DOHH2 (cell line): ENCODE measurements around the gene MAST2.

ENCODE experiments used
- H3F3A ChIP-seq: fragments of 200-600 bp; sonication (generic), shearing (Covaris generic); 2 replicates; pipeline ENCODE4 v1.6.0; 2016; ENCODE audit warnings: antibody characterized with exemption, mild to moderate bottlenecking; ENCODE audit not compliant: control insufficient read depth, insufficient read depth
- H3K27ac ChIP-seq: fragments of 200-600 bp; sonication (generic); 2 replicates; pipeline ENCODE4 v1.5.1; 2014; ENCODE audit warnings: low read depth, mild to moderate bottlenecking, low read length, moderate library complexity
- H3K27me3 ChIP-seq: fragments of 200-600 bp; sonication (generic); 2 replicates; pipeline ENCODE4 v1.6.1; 2014; ENCODE audit warnings: mild to moderate bottlenecking, low read length, mixed read lengths; ENCODE audit not compliant: control insufficient read depth
- H3K36me3 ChIP-seq: fragments of 200-600 bp; sonication (generic); 2 replicates; pipeline ENCODE4 v1.6.1; 2014; ENCODE audit warnings: mild to moderate bottlenecking, low read length, moderate library complexity, mixed read lengths; ENCODE audit not compliant: control insufficient read depth
- H3K4me1 ChIP-seq: fragments of 200-600 bp; sonication (generic); 2 replicates; pipeline ENCODE4 v1.6.1; 2014; ENCODE audit warnings: mild to moderate bottlenecking, low read length, mixed read lengths; ENCODE audit not compliant: control insufficient read depth
- H3K4me2 ChIP-seq: fragments of 200-600 bp; sonication (generic); 2 replicates; pipeline ENCODE4 v1.6.0; 2014; ENCODE audit warnings: mild to moderate bottlenecking, low read length, moderate library complexity
- H3K4me3 ChIP-seq: fragments of 200-600 bp; sonication (generic); 2 replicates; pipeline ENCODE4 v1.5.1; 2014; ENCODE audit warnings: mild to moderate bottlenecking, low read length, mixed read lengths
- H3K79me2 ChIP-seq: fragments of 200-600 bp; sonication (generic); 2 replicates; pipeline ENCODE4 v1.6.1; 2014; ENCODE audit warnings: mild to moderate bottlenecking, low read length, mixed read lengths; ENCODE audit not compliant: control insufficient read depth
- H3K9me2 ChIP-seq: fragments of 200-600 bp; sonication (generic); replicated peaks from 2 replicates; pipeline ENCODE4 v1.6.1; 2014; ENCODE audit warnings: mild to moderate bottlenecking, low read length, mixed read lengths; ENCODE audit not compliant: control insufficient read depth
- H3K9me3 ChIP-seq: fragments of 200-600 bp; sonication (generic); 2 replicates; pipeline ENCODE4 v1.6.1; 2014; ENCODE audit warnings: antibody characterized with exemption, low read length, mixed read lengths; ENCODE audit not compliant: control insufficient read depth, insufficient read depth
- H4K20me1 ChIP-seq: fragments of 200-600 bp; sonication (generic); 2 replicates; pipeline ENCODE4 v1.6.0; 2014; ENCODE audit warnings: low read depth, mild to moderate bottlenecking, antibody characterized with exemption, low read length, moderate library complexity; ENCODE audit not compliant: control insufficient read depth, insufficient read depth
- CTCF ChIP-seq: fragments of 200-600 bp; sonication (generic); IDR thresholded peaks from one replicate; pipeline ENCODE4 v1.5.1; 2014; ENCODE audit warnings: antibody characterized with exemption, mild to moderate bottlenecking, low read depth, low read length; ENCODE audit not compliant: poor library complexity, severe bottlenecking
- EZH2phosphoT487 ChIP-seq: fragments of 200-600 bp; sonication (generic); IDR thresholded peaks from 2 replicates; pipeline ENCODE4 v1.6.1; 2017; ENCODE audit warnings: borderline replicate concordance, mild to moderate bottlenecking, antibody characterized with exemption, low read length, moderate library complexity, mixed read lengths

Gene MAST2

GRCh38 chr1:46005594-46005993, 202.2 kb downstream of the MAST2 start:
- TF ChIP-seq EZH2phosphoT487: no peak
- TF ChIP-seq CTCF: no peak
- Histone ChIP-seq H4K20me1 (no peaks in the 10 kb centered on the region), H3K36me3 (peaks cover 86% of the 10 kb centered on the region), H3K79me2 (no peaks in the 10 kb centered on the region), H3K4me1 (no peaks in the 10 kb centered on the region), H3K27me3 (no peaks in the 10 kb centered on the region), H3K27ac (no peak overlapping the region), H3K4me3 (no peak overlapping the region), H3K9me3 (no peaks in the 10 kb centered on the region), H3K9me2 (no peaks in the 10 kb centered on the region), H3K4me2 (no peak overlapping the region), H3F3A (no peaks in the 10 kb centered on the region)

GRCh38 chr1:46008585-46008984, 205.2 kb downstream of the MAST2 start:
- no peak overlapping the region for H3K27ac ChIP-seq
- H3K9me3 ChIP-seq: no peaks in the 10 kb centered on the region
- H3K27me3 ChIP-seq: no peaks in the 10 kb centered on the region
- H3K4me2 ChIP-seq: no peak overlapping the region
- H3K36me3 ChIP-seq: peaks cover 90% of the 10 kb centered on the region
- H3F3A ChIP-seq: no peaks in the 10 kb centered on the region
- no peak overlapping the region for H3K4me3 ChIP-seq
- H3K9me2 ChIP-seq: no peaks in the 10 kb centered on the region
- no peaks in the 10 kb centered on the region for H3K79me2 ChIP-seq
- TF ChIP-seq EZH2phosphoT487 (no peak), CTCF (no peak)
- no peaks in the 10 kb centered on the region for H3K4me1 ChIP-seq
- H4K20me1 ChIP-seq: no peaks in the 10 kb centered on the region

- TF ChIP-seq CTCF: no peak
- no peak for TF ChIP-seq EZH2phosphoT487
Measured at GRCh38 chr1:46010611-46011010, 207.2 kb downstream of the MAST2 start.

GRCh38 chr1:46011121-46011695, 207.8 kb downstream of the MAST2 start:
- Histone ChIP-seq H3K4me1 (no peaks in the 10 kb centered on the region), H4K20me1 (no peaks in the 10 kb centered on the region), H3K4me2 (no peak overlapping the region), H3K79me2 (no peaks in the 10 kb centered on the region), H3K9me3 (no peaks in the 10 kb centered on the region), H3K9me2 (no peaks in the 10 kb centered on the region), H3K36me3 (peaks cover 75% of the 10 kb centered on the region), H3K4me3 (no peak overlapping the region), H3K27me3 (no peaks in the 10 kb centered on the region), H3K27ac (no peak overlapping the region), H3F3A (no peaks in the 10 kb centered on the region)
- TF ChIP-seq EZH2phosphoT487 (no peak), CTCF (no peak)

More at GRCh38 chr1:46010611-46011010, 207.2 kb downstream of the MAST2 start:
- Histone ChIP-seq H3K4me3 (no peak overlapping the region), H3K9me2 (no peaks in the 10 kb centered on the region), H3K27ac (no peak overlapping the region), H3K4me2 (no peak overlapping the region), H4K20me1 (no peaks in the 10 kb centered on the region), H3K9me3 (no peaks in the 10 kb centered on the region), H3K27me3 (no peaks in the 10 kb centered on the region), H3K4me1 (no peaks in the 10 kb centered on the region), H3F3A (no peaks in the 10 kb centered on the region), H3K79me2 (no peaks in the 10 kb centered on the region), H3K36me3 (peaks cover 81% of the 10 kb centered on the region)
